ENCODE data around the gene LRRC61.
A peak's percentile ranks its signal among the peaks of the same experiment; 100 is the strongest.

The LRRC61 gene

GRCh38 chr7:150340024-150340749 lies 17.0 kb downstream of the LRRC61 start:
- no peak for TF ChIP-seq USF1 (IDR thresholded peaks at IDR 0.05)
- TF ChIP-seq TAF1 (IDR thresholded peaks at IDR 0.05; ENCODE audit: low read depth): no peak
- peak; percentile 75 for TF ChIP-seq TEAD4 (IDR thresholded peaks at IDR 0.05)
- no peak for TF ChIP-seq CEBPB (IDR thresholded peaks at IDR 0.05)
- TF ChIP-seq REST (IDR thresholded peaks at IDR 0.05; ENCODE audit: low read depth): peak; percentile 65
- TF ChIP-seq CREB1 (IDR thresholded peaks at IDR 0.05; ENCODE audit: low read depth): no peak
- no peak for TF ChIP-seq FOXM1 (IDR thresholded peaks at IDR 0.05; ENCODE audit: borderline replicate concordance, low read depth)
- no peak for TF ChIP-seq ZBTB7A (IDR thresholded peaks at IDR 0.05; ENCODE audit: low read depth)
- TF ChIP-seq RAD21 (IDR thresholded peaks at IDR 0.05; ENCODE audit: low read depth): no peak
- no peak for TF ChIP-seq TCF12 (IDR thresholded peaks at IDR 0.05; ENCODE audit: low read depth)
- peak; percentile 42; the same call in 1 of the 2 replicates for TF ChIP-seq MAX (IDR thresholded peaks at IDR 0.05)
- TF ChIP-seq NFIC (IDR thresholded peaks at IDR 0.05): peak; percentile 62
- no peak for TF ChIP-seq YY1 (IDR thresholded peaks at IDR 0.05; ENCODE audit: low read depth)
- TF ChIP-seq EP300 (IDR thresholded peaks at IDR 0.05; ENCODE audit: borderline replicate concordance): no peak
- TF ChIP-seq EGR1 (IDR thresholded peaks at IDR 0.05): peak; percentile 65

GRCh38 chr7:150340875-150341262 lies 17.7 kb downstream of the LRRC61 start:
- TF ChIP-seq ZBTB7A (IDR thresholded peaks at IDR 0.05; ENCODE audit: low read depth) (no peak), CREB1 (IDR thresholded peaks at IDR 0.05; ENCODE audit: low read depth) (no peak), EGR1 (IDR thresholded peaks at IDR 0.05) (no peak), TAF1 (IDR thresholded peaks at IDR 0.05; ENCODE audit: low read depth) (no peak), NFIC (IDR thresholded peaks at IDR 0.05) (no peak), CEBPB (IDR thresholded peaks at IDR 0.05) (no peak), USF1 (IDR thresholded peaks at IDR 0.05) (no peak), TEAD4 (IDR thresholded peaks at IDR 0.05) (no peak)

- TF ChIP-seq USF1 (IDR thresholded peaks at IDR 0.05) (no peak), FOXM1 (IDR thresholded peaks at IDR 0.05; ENCODE audit: borderline replicate concordance, low read depth) (no peak), CREB1 (IDR thresholded peaks at IDR 0.05; ENCODE audit: low read depth) (no peak), REST (IDR thresholded peaks at IDR 0.05; ENCODE audit: low read depth) (no peak), MAX (IDR thresholded peaks at IDR 0.05) (no peak)
Observed at GRCh38 chr7:150341263-150342120, 18.3 kb downstream of the LRRC61 start, which contains the start of gene RARRES2. TSS of gene RARRES2 (minus strand) at chr7:150341629. CDS start at chr7:150340609, 1,020 bp downstream.

GRCh38 chr7:150342121-150342408 lies 18.9 kb downstream of the LRRC61 start:
- TF ChIP-seq MAX (IDR thresholded peaks at IDR 0.05) (no peak), CREB1 (IDR thresholded peaks at IDR 0.05; ENCODE audit: low read depth) (no peak), YY1 (IDR thresholded peaks at IDR 0.05; ENCODE audit: low read depth) (no peak), TAF1 (IDR thresholded peaks at IDR 0.05; ENCODE audit: low read depth) (no peak), CEBPB (IDR thresholded peaks at IDR 0.05) (no peak)

GRCh38 chr7:150343225-150343624 lies 20.1 kb downstream of the LRRC61 start:
- TF ChIP-seq TCF12 (IDR thresholded peaks at IDR 0.05; ENCODE audit: low read depth) (no peak), CEBPB (IDR thresholded peaks at IDR 0.05) (no peak)

Data from Ishikawa (cell line).